NOMO-1 (cell line): Measurements from ENCODE around the gene NHS.

Experiments
- DNase-seq, 2 experiments: peaks; one replicate each; lab custom pipeline; 2025; ENCODE audit not compliant: unreplicated experiment in 2 of 2; lab: John Stamatoyannopoulos, UW

Gene NHS

DNA sequence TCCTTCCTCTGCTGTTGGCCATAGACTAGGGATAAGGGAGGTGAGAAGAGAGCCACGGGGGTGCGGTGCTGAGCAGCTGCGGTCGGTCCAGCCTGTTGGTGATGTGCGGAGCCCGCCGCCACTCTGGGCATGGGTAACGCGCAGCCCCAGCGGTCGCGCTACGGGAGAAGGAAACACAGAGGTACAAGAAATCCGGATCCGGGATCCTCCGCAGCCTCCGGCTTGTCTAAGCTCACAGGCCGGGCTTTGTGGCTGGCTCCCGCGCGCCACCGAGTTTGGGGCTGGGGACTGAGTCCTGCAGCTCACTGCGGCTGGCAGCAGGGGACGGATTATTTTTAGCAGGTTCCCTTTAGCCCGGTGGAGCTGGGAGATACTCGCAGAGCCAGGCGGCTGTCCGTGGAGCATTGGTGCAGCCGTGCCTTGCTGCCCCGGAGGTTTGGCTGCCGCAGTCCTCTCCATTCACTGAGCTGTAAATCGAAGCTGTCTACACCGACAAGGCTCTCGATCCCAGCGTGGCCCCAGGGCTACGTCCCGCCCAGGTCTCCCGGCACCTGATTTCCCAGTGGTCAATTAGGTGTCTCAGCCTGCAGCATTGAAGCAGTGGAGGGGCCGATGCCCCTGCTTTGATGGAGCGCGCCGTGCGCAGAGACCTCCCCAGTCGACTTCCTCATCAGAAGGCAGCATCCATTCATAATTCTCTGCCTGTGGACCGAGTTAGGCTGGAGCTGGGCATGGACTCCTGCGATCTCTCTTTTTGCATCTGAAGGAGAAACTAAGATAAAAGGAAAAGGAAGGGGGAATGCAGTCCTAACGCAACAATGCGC is 280.4 kb downstream of the NHS start:
- no peak for DNase-seq

DNA sequence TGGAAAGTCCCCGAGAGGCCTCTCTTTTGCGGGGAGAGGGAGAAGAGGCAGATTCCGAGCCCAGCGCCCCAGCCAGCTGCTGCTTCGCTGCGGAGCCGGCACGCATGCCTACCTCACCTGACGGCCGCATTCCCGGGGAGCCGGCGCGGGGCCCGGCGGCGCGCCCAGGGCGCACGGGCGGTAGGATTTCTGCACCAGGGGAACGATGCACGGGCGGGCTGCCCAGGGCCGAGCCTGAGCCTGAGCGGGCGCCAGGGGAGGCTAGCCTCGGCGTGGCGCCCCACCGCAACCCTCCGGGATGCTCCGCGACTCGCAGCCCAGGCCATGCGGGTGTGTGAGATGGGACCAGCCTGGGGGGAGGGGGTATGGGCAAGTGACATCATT is 281.0 kb downstream of the NHS start:
- no peak for DNase-seq

DNA sequence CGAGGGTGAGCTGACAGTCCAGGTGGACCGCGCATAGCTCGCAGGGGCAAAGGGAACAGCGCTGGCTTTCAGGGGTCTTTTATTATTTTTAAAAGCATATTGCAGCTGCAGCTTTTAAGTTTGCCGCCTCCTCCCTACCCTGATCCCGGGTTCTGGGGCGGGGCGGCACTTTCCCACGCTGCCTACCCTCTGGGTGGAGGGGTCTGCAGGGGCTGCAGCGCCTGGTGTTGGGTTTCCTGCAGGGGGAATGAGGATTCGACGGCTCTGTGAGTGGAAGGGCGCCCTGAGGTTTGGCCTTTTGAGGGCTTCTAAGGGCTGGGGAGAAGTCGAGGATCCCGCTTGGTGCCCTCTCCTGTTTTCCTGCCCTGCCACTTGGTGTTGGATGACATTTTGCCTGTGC is 281.6 kb downstream of the NHS start:
- no peak for DNase-seq

GRCh38 chrX:17662391-17662790 is 287.4 kb downstream of the NHS start:
- no peak for DNase-seq

DNA sequence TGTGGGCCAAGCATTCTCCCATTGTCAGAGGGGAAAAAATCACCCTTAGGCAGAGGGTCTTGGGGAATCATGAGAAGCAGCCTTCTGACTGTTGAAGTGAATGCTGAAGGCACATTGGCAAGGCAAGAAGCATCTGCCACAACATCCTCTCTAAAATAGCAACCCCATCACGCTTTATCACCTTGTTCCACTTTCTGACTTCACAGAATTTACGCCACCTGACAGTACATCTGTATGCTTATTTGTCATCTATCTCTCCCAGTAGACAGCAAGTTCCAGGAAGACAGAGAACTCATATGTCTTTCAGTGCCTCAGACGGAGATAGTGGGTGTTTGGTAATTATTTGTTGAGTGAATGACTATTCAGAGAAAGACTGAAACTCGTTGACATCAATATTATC is 293.9 kb downstream of the NHS start:
- DNase-seq, result no peak

GRCh38 chrX:17669458-17669857 is 294.5 kb downstream of the NHS start:
- DNase-seq, result no peak

GRCh38 chrX:17669891-17670290 is 294.9 kb downstream of the NHS start:
- no peak for DNase-seq

DNA sequence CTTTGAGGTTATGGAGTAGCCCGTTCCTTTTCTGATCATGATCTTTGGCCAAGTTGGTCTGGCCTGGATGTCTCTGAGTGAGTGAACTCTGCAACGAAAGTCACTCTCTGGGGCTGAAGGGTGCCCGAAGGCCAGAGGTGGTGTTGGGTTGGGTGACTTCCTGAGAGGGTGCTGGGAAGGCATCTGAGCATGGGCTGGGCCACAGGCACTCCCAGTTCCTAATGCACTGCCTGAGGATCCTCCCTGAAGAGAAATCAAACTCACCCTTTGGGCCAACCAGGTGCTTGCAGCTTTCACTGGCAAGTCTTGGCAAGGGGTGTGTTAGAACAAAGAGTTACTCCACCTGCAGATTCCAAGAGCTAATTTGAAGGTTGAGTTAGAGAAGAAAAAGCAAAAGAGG is 295.9 kb downstream of the NHS start:
- no peak for DNase-seq

DNA sequence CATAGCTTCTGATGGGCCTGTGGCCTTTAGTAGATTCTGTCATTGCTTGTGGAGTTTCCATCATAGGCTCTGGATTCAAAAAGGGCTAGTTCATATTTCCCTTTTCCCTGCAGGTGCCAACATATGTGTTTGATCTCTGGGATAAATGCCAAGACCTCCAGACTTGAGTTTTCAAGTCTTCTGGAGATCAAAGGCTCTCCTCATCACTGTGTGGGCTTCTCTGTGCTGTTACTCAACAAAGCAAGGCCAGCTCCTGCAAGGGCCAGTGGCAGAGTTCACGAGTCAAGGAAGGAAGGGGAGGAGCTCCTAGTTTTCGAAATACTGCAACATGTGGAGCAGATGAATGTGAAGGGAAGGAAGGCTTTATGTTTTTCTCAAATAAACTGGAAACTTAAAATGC is 299.6 kb downstream of the NHS start:
- DNase-seq, result peak; percentile 29 to 72

GRCh38 chrX:17679261-17679660 is 304.3 kb downstream of the NHS start:
- DNase-seq, result no peak

DNA sequence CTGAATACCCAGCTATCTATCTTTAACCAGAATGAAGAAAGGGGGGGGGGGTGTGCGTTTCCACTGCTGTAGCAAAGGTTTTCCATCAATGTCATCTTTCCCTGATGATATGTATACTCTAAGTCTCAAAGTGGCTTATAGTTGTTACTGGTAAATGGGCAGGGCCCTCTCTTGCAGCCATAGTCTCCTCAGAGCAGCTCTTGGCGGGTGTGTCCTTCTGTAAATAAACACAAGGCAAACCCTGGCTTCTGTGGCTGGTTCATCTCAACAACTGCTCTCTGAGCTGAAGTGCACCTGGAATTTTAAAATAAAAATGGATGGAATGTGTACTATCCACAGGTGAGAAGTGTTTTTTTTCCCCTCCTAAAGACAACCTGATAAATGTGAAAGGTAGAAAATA is 304.8 kb downstream of the NHS start:
- DNase-seq, result no peak

GRCh38 chrX:17680732-17681413 is 305.9 kb downstream of the NHS start:
- peak; percentile 21 to 52 for DNase-seq

DNA sequence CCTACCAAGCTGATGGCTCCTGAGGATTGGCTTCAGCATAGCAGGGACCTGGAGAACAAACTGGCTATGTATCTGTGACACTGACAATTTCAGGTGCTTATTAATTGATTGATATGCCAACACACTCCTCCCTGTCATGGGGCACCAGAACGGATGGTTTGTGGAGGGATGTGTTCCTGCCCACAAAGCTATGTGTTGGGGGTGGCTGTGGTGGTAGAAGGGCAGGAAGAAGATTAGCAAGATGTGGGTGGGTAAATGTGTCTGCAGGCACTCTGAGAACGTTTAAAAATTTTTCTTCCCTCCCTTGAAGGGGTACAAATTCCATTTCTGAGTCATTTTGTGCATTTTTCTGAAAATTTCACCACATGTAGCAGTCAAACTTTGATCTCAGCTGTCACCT is 307.3 kb downstream of the NHS start:
- DNase-seq, result no peak

DNA sequence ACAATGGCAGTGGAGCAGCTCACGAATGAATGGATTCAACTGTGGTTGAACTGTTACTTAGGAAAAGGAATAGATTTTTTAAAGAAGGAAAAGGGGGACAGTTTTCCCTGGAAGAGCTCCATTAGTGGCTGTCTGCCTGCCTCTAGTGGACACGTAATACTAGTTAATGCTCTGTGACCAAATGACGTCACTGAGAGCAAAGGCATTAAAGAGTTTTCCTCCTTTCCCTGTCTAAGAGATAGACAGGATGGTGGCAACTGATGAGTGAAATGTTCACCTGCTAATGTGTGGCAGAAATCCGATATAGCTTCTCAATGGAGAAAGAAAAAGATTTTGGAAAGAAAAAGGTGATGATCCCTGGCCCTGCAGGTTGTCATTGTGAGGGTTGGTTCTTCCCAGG is 310.0 kb downstream of the NHS start:
- DNase-seq, result no peak

DNA sequence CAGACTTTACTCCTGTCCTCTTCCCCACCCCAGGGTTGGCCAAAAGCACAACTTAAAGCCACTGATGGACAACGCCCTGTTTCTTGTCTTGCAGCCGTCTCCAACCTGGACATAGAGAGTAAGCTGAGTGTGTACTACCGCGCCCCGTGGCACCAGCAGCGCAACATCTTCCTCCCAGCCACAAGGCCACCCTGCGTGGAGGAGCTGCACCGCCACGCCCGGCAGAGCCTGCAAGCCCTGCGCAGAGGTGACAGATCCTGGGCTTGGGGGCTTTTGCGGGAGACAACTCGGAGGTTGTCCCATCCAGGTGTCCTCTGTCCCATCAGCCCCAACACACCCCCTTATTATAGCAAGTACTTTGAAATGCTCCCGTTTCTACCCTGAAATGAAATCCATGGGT is 312.6 kb downstream of the NHS start:
- DNase-seq, result no peak

GRCh38 chrX:17689971-17690409 is 315.0 kb downstream of the NHS start:
- DNase-seq, result peak; percentile 72 to 84

DNA sequence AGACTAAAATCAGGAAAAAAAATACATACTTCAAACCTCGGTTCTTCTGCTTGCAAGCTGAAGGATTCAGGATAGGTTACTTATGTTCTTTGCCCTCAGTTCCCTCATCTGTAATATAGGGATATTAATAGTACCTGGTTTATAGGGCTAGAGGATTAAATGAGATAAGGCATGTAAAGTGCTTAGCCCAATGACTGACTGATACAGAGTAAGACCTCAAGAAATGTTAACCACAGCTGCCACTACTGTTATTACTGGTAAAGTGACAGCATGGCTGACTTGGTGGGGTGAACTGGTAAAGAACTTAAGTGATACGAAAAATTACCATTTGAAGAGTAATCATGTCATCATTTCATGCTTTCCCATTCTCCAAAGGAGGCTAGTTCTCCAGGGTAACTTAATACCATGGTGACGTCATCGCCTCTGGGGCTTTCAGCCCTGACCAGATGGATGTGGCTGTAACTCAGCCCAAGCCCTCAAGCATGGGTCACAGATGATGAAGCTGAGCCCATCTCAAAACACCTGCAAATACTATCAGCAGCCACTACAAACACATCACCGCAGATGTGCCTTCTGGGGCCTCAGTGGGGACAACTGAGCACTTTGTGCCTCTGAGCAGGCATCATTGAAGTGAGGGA is 317.8 kb downstream of the NHS start:
- DNase-seq, result no peak

DNA sequence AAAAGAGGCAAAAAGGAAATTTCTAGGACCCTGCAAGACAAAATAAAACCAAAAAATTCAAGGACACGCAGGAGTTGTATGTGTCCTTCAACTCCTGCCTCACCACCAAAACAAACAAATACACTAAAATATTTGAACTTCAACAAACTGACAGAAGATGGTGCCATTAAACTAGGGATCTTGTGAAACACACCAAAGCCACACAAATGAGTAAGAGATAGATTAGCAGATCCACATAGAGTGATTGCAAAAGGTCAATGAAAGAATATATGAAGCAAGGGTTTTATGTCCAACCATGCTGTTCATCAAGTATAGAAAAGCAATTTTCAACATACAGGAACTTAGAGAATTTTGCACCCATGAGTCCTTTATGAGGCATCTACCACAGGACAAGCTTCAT is 322.2 kb downstream of the NHS start:
- peak; percentile 40 to 75 for DNase-seq

DNA sequence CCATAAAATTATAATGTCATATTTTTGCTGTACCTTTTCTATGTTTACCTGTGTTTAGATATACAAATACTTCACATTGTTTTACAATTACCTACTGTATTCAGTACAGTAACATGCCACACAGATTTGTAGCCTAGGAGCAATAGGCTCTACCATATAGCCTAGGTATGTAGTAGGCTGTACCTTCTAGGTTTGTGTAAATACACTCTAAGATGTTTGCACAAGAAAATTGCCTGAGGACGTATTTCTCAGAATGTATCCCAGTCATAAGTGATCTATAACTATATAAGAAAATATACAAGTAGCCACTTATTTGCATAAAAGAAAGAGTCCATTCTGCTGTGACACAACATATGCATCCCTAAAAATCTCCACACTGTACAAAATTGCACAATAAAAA is 326.0 kb downstream of the NHS start:
- DNase-seq, result no peak

GRCh38 chrX:17703201-17703600 is 328.2 kb downstream of the NHS start:
- DNase-seq, result no peak

DNA sequence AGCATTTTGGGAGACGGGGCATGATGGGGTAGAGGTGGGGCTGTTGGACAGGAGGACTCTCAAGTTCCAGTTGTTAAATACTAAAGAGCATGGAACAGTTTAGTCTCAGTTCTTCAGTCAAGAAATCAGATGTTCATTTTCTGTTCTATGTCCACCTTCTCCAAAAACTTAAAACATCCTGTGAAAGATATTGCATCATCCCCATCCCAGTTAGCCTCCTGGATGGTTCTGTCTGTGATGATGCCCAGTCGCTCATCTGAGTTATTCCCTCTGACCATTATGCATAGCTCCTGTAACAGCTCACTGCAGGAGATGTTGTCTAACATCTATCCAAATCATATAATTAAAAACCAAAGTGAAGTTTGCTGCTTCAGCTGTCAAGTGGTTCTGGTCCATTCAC is 330.2 kb downstream of the NHS start:
- DNase-seq, result no peak

DNA sequence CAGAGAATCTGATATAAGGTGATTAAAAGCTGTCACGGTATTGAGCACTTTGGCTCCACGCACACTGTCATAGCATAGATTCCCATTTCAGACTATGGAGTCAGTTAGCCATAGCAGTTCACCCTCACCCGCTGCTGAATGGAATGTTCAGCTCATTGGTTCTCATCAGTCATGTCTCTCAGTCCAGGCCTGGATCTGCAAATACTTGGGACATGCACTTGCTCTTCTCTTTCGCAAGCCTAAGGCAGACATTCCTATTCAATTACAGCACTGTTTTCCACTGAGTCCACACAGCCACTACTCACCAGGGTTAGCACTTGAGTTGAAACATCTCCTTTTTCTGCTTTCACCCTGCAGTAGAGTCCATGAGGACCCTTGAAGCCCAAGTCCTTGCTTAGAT is 331.7 kb downstream of the NHS start:
- DNase-seq, result no peak
